Activated T-helper 2 cell treated with anti-CD3 and anti-CD28 coated beads, Interferon-gamma antibody, Interleukin-2, Interleukin-4, amounts not matched to agents 10 μg/mL and 5 μg/mL and 100 μg/mL, durations not matched to agents 14 hours and 24 hours and 36 hours (primary cell): ENCODE results near the gene DAB1. TPM values are rescaled to one million over a fixed set of nuclear protein-coding genes. Genes with fewer than 3 reads are reported as not detected.
"Not testable (repeated sequence)": the region's sequence is repeated elsewhere in the genome, so short reads cannot be mapped to it uniquely, and the experiment has no call there.

Experiments
- DNase-seq: peaks from one replicate; pipeline ENCODE4 v3.0.0; 2021; ENCODE audit warnings: low spot score
- H3K27ac Mint-ChIP-seq: one replicate; pipeline ENCODE4 v1.8.0; 2021; ENCODE audit warnings: mixed read lengths
- H3K27me3 Mint-ChIP-seq: one replicate; pipeline ENCODE4 v1.8.0; 2021; ENCODE audit warnings: low read depth, mixed read lengths
- H3K36me3 Mint-ChIP-seq: one replicate; pipeline ENCODE4 v1.8.0; 2021; ENCODE audit warnings: low read depth, mixed read lengths
- H3K4me1 Mint-ChIP-seq: one replicate; pipeline ENCODE4 v1.8.0; 2021; ENCODE audit warnings: low read depth, mixed read lengths
- H3K4me3 Mint-ChIP-seq: one replicate; pipeline ENCODE4 v1.8.0; 2021; ENCODE audit warnings: low read depth, mild to moderate bottlenecking, moderate library complexity, mixed read lengths
- H3K9me3 Mint-ChIP-seq: one replicate; pipeline ENCODE4 v1.8.0; 2021; ENCODE audit warnings: mixed read lengths
- intact Hi-C: fragments of 100-400 bp; cut with micrococcal nuclease; formaldehyde crosslinking; loops from one replicate; pipeline ENCODE4 v1.15.1; 2023
- total RNA-seq: library from RNA; stranded (reverse); gene quantifications from 2 replicates; pipeline ENCODE4 v1.2.3, GENCODE V29; 2022

The DAB1 gene
- total RNA-seq, 1 donor from 2014 or later: not detected

- intact Hi-C loops: no loop called here
- no peaks in the 10 kb centered on the region for H3K36me3 Mint-ChIP-seq
- no peak overlapping the region for H3K27ac Mint-ChIP-seq
- H3K4me1 Mint-ChIP-seq: no peaks in the 10 kb centered on the region
- H3K27me3 Mint-ChIP-seq: no peaks in the 10 kb centered on the region
- peaks cover 6% of the 10 kb centered on the region for H3K9me3 Mint-ChIP-seq
- no peak for DNase-seq
- H3K4me3 Mint-ChIP-seq: no peak overlapping the region
These were observed 54.0 kb downstream of the DAB1 start for GRCh38 chr1:57369889-57370288.

- DNase-seq: no peak
- Mint-ChIP-seq H3K4me1 (no peaks in the 10 kb centered on the region), H3K27ac (no peak overlapping the region), H3K4me3 (no peak overlapping the region), H3K9me3 (peaks cover 6% of the 10 kb centered on the region), H3K27me3 (no peaks in the 10 kb centered on the region), H3K36me3 (no peaks in the 10 kb centered on the region)
- intact Hi-C loops: no loop called here
These were observed 55.9 kb downstream of the DAB1 start for GRCh38 chr1:57367945-57368344.

GRCh38 chr1:57363643-57364042 is 60.2 kb downstream of the DAB1 start:
- no peak for DNase-seq
- Mint-ChIP-seq H3K27me3 (no peaks in the 10 kb centered on the region), H3K36me3 (no peaks in the 10 kb centered on the region), H3K9me3 (peaks cover 2% of the 10 kb centered on the region), H3K4me1 (no peaks in the 10 kb centered on the region), H3K4me3 (no peak overlapping the region), H3K27ac (no peak overlapping the region)
- intact Hi-C loops: no loop called here

GRCh38 chr1:57363165-57363564 is 60.7 kb downstream of the DAB1 start:
- H3K9me3 Mint-ChIP-seq: no peaks in the 10 kb centered on the region
- no peak for DNase-seq
- H3K36me3 Mint-ChIP-seq: no peaks in the 10 kb centered on the region
- no peak overlapping the region for H3K4me3 Mint-ChIP-seq
- intact Hi-C loops: no loop called here
- no peaks in the 10 kb centered on the region for H3K4me1 Mint-ChIP-seq
- H3K27ac Mint-ChIP-seq: no peak overlapping the region
- H3K27me3 Mint-ChIP-seq: no peaks in the 10 kb centered on the region

- intact Hi-C loops: no loop called here
- Mint-ChIP-seq H3K36me3 (no peaks in the 10 kb centered on the region), H3K27me3 (no peaks in the 10 kb centered on the region), H3K27ac (no peak overlapping the region), H3K4me3 (no peak overlapping the region), H3K4me1 (no peaks in the 10 kb centered on the region), H3K9me3 (no peaks in the 10 kb centered on the region)
- DNase-seq: no peak
These were observed 61.4 kb downstream of the DAB1 start for GRCh38 chr1:57362480-57362879.

- intact Hi-C loops: no loop called here
These were observed 62.3 kb downstream of the DAB1 start for GRCh38 chr1:57361516-57361915.

GRCh38 chr1:57360846-57361407 is 62.9 kb downstream of the DAB1 start:
- intact Hi-C loops: no loop called here
- Mint-ChIP-seq H3K27me3 (no peaks in the 10 kb centered on the region), H3K4me3 (no peak overlapping the region), H3K9me3 (no peaks in the 10 kb centered on the region), H3K27ac (no peak overlapping the region), H3K4me1 (no peaks in the 10 kb centered on the region), H3K36me3 (no peaks in the 10 kb centered on the region)
- no peak for DNase-seq

More at GRCh38 chr1:57361516-57361915, 62.3 kb downstream of the DAB1 start:
- Mint-ChIP-seq H3K9me3 (no peaks in the 10 kb centered on the region), H3K36me3 (no peaks in the 10 kb centered on the region), H3K4me3 (no peak overlapping the region), H3K27ac (no peak overlapping the region), H3K4me1 (no peaks in the 10 kb centered on the region), H3K27me3 (no peaks in the 10 kb centered on the region)
- DNase-seq: no peak

- Mint-ChIP-seq H3K4me1 (no peaks in the 10 kb centered on the region), H3K36me3 (no peaks in the 10 kb centered on the region), H3K4me3 (no peak overlapping the region), H3K9me3 (no peaks in the 10 kb centered on the region), H3K27ac (no peak overlapping the region), H3K27me3 (no peaks in the 10 kb centered on the region)
- intact Hi-C loops: no loop called here
- DNase-seq: no peak
These were observed 66.4 kb downstream of the DAB1 start for GRCh38 chr1:57357462-57357861.

- no peaks in the 10 kb centered on the region for H3K27me3 Mint-ChIP-seq
- H3K4me1 Mint-ChIP-seq: no peaks in the 10 kb centered on the region
These were observed 70.2 kb downstream of the DAB1 start for GRCh38 chr1:57353654-57354053.

GRCh38 chr1:57350610-57351009 is 73.2 kb downstream of the DAB1 start:
- H3K4me3 Mint-ChIP-seq: no peak overlapping the region
- no peaks in the 10 kb centered on the region for H3K36me3 Mint-ChIP-seq
- no peaks in the 10 kb centered on the region for H3K9me3 Mint-ChIP-seq
- H3K27ac Mint-ChIP-seq: no peak overlapping the region
- no peaks in the 10 kb centered on the region for H3K4me1 Mint-ChIP-seq
- H3K27me3 Mint-ChIP-seq: no peaks in the 10 kb centered on the region
- intact Hi-C loops: no loop called here
- DNase-seq: no peak

More at GRCh38 chr1:57353654-57354053, 70.2 kb downstream of the DAB1 start:
- intact Hi-C loops: no loop called here
- no peak overlapping the region for H3K4me3 Mint-ChIP-seq
- H3K36me3 Mint-ChIP-seq: no peaks in the 10 kb centered on the region
- DNase-seq: no peak
- H3K27ac Mint-ChIP-seq: no peak overlapping the region
- H3K9me3 Mint-ChIP-seq: no peaks in the 10 kb centered on the region

GRCh38 chr1:57348921-57349320 is 74.9 kb downstream of the DAB1 start:
- Mint-ChIP-seq H3K9me3 (no peaks in the 10 kb centered on the region), H3K4me3 (no peak overlapping the region), H3K4me1 (no peaks in the 10 kb centered on the region), H3K27me3 (no peaks in the 10 kb centered on the region), H3K36me3 (no peaks in the 10 kb centered on the region), H3K27ac (no peak overlapping the region)
- intact Hi-C loops: no loop called here
- no peak for DNase-seq

GRCh38 chr1:57345916-57346315 is 77.9 kb downstream of the DAB1 start:
- DNase-seq: no peak
- intact Hi-C loops: no loop called here
- Mint-ChIP-seq H3K36me3 (no peaks in the 10 kb centered on the region), H3K4me1 (no peaks in the 10 kb centered on the region), H3K9me3 (no peaks in the 10 kb centered on the region), H3K27ac (no peak overlapping the region), H3K4me3 (no peak overlapping the region), H3K27me3 (no peaks in the 10 kb centered on the region)

- DNase-seq: no peak
- no peaks in the 10 kb centered on the region for H3K9me3 Mint-ChIP-seq
- H3K27ac Mint-ChIP-seq: no peak overlapping the region
- no peaks in the 10 kb centered on the region for H3K27me3 Mint-ChIP-seq
- intact Hi-C loops: no loop called here
- H3K4me3 Mint-ChIP-seq: no peak overlapping the region
- H3K4me1 Mint-ChIP-seq: no peaks in the 10 kb centered on the region
- no peaks in the 10 kb centered on the region for H3K36me3 Mint-ChIP-seq
These were observed 79.6 kb downstream of the DAB1 start for GRCh38 chr1:57344265-57344664.

GRCh38 chr1:57343298-57343915 is 80.5 kb downstream of the DAB1 start:
- H3K4me1 Mint-ChIP-seq, DNase-seq, H3K9me3 Mint-ChIP-seq, H3K4me3 Mint-ChIP-seq, H3K36me3 Mint-ChIP-seq, H3K27me3 Mint-ChIP-seq, H3K27ac Mint-ChIP-seq, intact Hi-C loops: not testable (repeated sequence)
